ENCODE measurements around the gene CLCN3. TPM values are rescaled to one million over a fixed set of nuclear protein-coding genes. Genes with fewer than 3 reads are reported as not detected.

Gene CLCN3
- total RNA-seq, 1 donor from 2014 or later = 58.1 TPM

DNA sequence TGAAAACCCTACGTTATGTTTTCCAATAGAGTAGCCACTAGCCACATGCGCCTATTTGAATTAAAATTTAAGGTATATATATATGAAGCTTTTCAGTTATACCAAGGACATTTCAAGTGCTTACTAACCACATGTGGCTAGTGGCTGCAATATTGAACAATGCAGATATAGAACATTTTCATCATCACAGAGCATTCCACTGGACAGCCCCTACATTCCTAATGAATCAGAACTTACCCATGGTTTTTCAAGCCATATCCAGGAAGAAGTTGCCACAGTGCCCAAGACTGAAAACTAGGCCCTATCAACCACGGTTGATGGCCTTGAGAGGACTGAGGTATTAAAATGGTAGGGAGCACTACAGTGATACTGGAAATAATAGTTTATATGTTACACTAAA, 37.7 kb upstream of the CLCN3 start:
- TF ChIP-seq, protein P1, sequence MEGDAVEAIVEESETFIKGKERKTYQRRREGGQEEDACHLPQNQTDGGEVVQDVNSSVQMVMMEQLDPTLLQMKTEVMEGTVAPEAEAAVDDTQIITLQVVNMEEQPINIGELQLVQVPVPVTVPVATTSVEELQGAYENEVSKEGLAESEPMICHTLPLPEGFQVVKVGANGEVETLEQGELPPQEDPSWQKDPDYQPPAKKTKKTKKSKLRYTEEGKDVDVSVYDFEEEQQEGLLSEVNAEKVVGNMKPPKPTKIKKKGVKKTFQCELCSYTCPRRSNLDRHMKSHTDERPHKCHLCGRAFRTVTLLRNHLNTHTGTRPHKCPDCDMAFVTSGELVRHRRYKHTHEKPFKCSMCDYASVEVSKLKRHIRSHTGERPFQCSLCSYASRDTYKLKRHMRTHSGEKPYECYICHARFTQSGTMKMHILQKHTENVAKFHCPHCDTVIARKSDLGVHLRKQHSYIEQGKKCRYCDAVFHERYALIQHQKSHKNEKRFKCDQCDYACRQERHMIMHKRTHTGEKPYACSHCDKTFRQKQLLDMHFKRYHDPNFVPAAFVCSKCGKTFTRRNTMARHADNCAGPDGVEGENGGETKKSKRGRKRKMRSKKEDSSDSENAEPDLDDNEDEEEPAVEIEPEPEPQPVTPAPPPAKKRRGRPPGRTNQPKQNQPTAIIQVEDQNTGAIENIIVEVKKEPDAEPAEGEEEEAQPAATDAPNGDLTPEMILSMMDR (IDR thresholded peaks at IDR 0.05; ENCODE audit: partially characterized antibody, unreplicated experiment) = no peak
- no peaks in the 10 kb centered on the region for H3K9me3 Mint-ChIP-seq (ENCODE audit: unreplicated experiment)
- H3K4me3 Mint-ChIP-seq (ENCODE audit: unreplicated experiment) = no peak overlapping the region
- no peak overlapping the region for H3K27ac Mint-ChIP-seq (ENCODE audit: unreplicated experiment)
- no peaks in the 10 kb centered on the region for H3K27me3 Mint-ChIP-seq (ENCODE audit: unreplicated experiment)
- no peaks in the 10 kb centered on the region for H3K36me3 Mint-ChIP-seq (ENCODE audit: unreplicated experiment)
- no peaks in the 10 kb centered on the region for H3K4me1 Mint-ChIP-seq (ENCODE audit: low read depth, unreplicated experiment)
- DNase-seq = no peak

DNA sequence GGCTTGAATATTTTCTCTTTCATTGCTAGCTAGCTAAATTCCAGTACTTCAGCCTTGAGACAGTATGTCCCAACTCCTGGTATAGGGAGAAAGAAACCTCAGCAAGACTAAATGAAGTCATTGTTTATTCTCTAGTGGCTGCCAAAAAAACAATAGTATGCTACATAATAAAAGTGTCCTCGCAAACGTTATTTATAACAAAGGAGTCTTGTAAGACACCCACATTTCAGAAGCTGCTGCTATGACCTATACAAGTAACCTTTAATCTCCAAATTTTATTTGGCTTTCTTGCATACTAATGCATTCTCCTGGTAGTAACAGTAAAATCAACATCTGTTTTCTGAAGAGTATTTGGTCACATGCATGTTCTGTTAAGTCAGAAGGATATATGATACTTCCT, 36.8 kb upstream of the CLCN3 start:
- no peak overlapping the region for H3K27ac Mint-ChIP-seq (ENCODE audit: unreplicated experiment)
- no peak for DNase-seq
- TF ChIP-seq, protein P1 (IDR thresholded peaks at IDR 0.05; ENCODE audit: partially characterized antibody, unreplicated experiment) = no peak
- no peaks in the 10 kb centered on the region for H3K27me3 Mint-ChIP-seq (ENCODE audit: unreplicated experiment)
- no peaks in the 10 kb centered on the region for H3K9me3 Mint-ChIP-seq (ENCODE audit: unreplicated experiment)
- H3K4me1 Mint-ChIP-seq (ENCODE audit: low read depth, unreplicated experiment) = no peaks in the 10 kb centered on the region
- no peak overlapping the region for H3K4me3 Mint-ChIP-seq (ENCODE audit: unreplicated experiment)
- no peaks in the 10 kb centered on the region for H3K36me3 Mint-ChIP-seq (ENCODE audit: unreplicated experiment)

DNA sequence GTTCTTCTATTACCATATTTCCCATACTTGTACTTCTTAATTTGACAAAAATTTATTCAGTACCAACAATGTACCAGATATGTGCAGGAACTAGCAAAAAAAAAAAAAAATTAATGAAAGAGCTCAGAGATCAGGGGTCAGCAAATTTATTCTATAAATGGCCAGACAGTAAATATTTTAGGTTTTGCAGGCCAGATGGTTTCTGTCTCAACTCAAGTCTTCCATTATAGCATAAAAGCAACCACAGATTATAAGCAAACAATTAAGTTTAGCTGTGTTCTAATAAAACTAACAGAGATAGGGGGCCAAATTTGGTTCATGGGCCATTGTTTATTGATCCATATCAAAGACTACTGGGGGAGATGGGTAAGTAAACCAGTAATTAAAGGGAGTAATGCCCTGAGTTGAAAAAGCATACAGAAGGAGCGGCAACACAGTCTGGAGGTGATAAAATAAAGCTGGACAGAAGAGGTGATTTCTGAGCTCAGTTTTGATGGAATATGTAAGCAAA, 27.3 kb upstream of the CLCN3 start:
- H3K4me1 Mint-ChIP-seq (ENCODE audit: low read depth, unreplicated experiment) = no peaks in the 10 kb centered on the region
- H3K27ac Mint-ChIP-seq (ENCODE audit: unreplicated experiment) = no peak overlapping the region
- TF ChIP-seq, protein P1 (IDR thresholded peaks at IDR 0.05; ENCODE audit: partially characterized antibody, unreplicated experiment) = no peak

DNA sequence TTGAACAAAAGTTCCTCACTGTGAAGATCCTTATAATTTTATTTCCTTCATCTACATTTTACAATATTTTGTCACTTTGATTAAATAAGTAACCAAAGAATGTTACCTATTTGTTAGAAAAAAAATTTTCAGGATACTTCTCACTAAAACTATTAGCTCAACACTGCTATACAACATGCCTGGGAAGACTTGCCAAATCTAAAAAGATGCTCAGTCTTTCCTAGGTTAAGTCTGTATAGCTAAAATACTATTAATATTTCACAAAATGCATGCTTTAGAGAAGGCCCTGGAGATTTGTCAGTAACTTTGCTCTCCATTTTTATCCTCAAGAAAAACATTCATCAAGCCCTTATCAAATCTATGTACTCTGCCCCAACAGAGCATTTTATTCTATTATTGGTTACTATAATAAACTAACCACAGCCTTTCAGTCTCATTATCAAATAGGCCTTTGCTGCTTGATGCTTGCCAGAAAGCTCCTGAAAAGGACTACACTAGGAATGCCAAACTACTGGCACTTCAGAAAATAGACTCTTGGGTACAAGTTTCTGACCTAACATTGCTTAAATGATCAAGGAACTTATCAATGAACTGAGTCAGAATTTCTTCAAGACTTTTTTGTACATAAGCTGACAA, 25.7 kb upstream of the CLCN3 start:
- TF ChIP-seq, protein P1 (IDR thresholded peaks at IDR 0.05; ENCODE audit: partially characterized antibody, unreplicated experiment) = no peak
- no peaks in the 10 kb centered on the region for H3K27me3 Mint-ChIP-seq (ENCODE audit: unreplicated experiment)
- H3K4me1 Mint-ChIP-seq (ENCODE audit: low read depth, unreplicated experiment) = no peaks in the 10 kb centered on the region
- no peak overlapping the region for H3K4me3 Mint-ChIP-seq (ENCODE audit: unreplicated experiment)
- no peaks in the 10 kb centered on the region for H3K9me3 Mint-ChIP-seq (ENCODE audit: unreplicated experiment)
- DNase-seq = no peak
- H3K27ac Mint-ChIP-seq (ENCODE audit: unreplicated experiment) = no peak overlapping the region
- H3K36me3 Mint-ChIP-seq (ENCODE audit: unreplicated experiment) = no peaks in the 10 kb centered on the region

More for the DNA sequence above, 27.3 kb upstream of the CLCN3 start:
- DNase-seq = no peak
- Mint-ChIP-seq H3K27me3 (ENCODE audit: unreplicated experiment) (no peaks in the 10 kb centered on the region), H3K4me3 (ENCODE audit: unreplicated experiment) (no peak overlapping the region), H3K36me3 (ENCODE audit: unreplicated experiment) (no peaks in the 10 kb centered on the region), H3K9me3 (ENCODE audit: unreplicated experiment) (no peaks in the 10 kb centered on the region)

DNA sequence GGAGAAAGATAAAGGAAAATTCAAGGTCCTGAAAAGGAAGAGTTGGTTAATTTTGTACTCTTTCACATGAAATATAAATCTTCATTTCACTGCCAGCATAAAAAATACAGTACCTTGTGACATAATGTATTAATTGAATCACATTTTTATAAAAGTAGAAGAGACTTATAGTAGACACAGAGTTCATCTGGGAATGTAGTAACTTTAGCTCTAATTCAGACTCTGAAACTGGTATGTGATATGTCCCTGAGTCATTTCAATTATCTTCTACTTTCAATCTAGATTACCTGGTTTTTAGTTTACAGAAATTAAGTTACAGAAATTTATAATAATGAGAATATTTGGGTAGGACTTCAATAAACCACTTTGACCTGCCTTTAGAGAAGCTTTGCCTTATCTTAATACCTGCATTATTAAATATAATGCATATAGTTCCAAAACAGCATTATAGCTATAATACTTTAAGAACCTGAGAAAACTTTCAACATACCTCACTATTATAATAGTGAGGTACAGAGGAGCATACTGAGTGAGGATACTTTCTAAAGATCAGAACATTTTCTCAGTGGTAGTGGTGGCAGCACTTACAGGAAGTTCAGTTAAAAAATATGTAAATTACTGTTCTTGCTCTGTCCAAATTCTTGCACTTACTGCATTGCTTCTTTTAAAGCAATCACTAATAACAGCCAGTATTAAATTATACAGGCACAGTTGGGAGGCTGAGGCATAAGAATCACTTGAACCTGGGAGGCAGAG, 19.2 kb upstream of the CLCN3 start:
- H3K36me3 Mint-ChIP-seq (ENCODE audit: unreplicated experiment) = no peaks in the 10 kb centered on the region
- H3K9me3 Mint-ChIP-seq (ENCODE audit: unreplicated experiment) = no peaks in the 10 kb centered on the region
- DNase-seq = no peak
- TF ChIP-seq, protein P1 (IDR thresholded peaks at IDR 0.05; ENCODE audit: partially characterized antibody, unreplicated experiment) = no peak
- H3K27me3 Mint-ChIP-seq (ENCODE audit: unreplicated experiment) = no peaks in the 10 kb centered on the region
- H3K4me1 Mint-ChIP-seq (ENCODE audit: low read depth, unreplicated experiment) = no peaks in the 10 kb centered on the region
- no peak overlapping the region for H3K27ac Mint-ChIP-seq (ENCODE audit: unreplicated experiment)
- H3K4me3 Mint-ChIP-seq (ENCODE audit: unreplicated experiment) = no peak overlapping the region

All from glutamatergic neuron (in vitro differentiated cells).